A673 (cell line): ENCODE data around the gene MLXIP. TPM values are rescaled to one million over a fixed set of nuclear protein-coding genes. Genes with fewer than 3 reads are reported as not detected.
"Not testable (repeated sequence)": the region's sequence is repeated elsewhere in the genome, so short reads cannot be mapped to it uniquely, and the experiment has no call there.

Experiments
- BruUV-seq: library from RNA; stranded (reverse); fragments of 400-500 nt; replicated peaks from 2 replicates; lab custom pipeline; 2021; lab: Mats Ljungman, UMichigan
- CTCF ChIA-PET: fragments of 300-600 bp; sonication (Branson Sonifier 250); formaldehyde crosslinking; loops from one replicate; lab custom pipeline; 2022; ENCODE audit warnings: antibody characterized with exemption; lab: Charles Lee
- POLR2A ChIA-PET: fragments of 300-600 bp; sonication (Branson Sonifier 250); formaldehyde crosslinking; loops from one replicate; lab custom pipeline; 2022; ENCODE audit warnings: antibody characterized with exemption; ENCODE audit not compliant: low non-redundant PET; lab: Charles Lee
- DNase-seq: peaks from one replicate; pipeline ENCODE4 v3.0.0-alpha.2; 2015; ENCODE audit warnings: low spot score
- H3K27ac ChIP-seq: fragments of 200-600 bp; sonication (generic); 2 replicates; pipeline ENCODE4 v1.5.1; 2016; ENCODE audit warnings: mixed run types, low read depth, mild to moderate bottlenecking, mixed read lengths, antibody characterized with exemption, low read length; ENCODE audit not compliant: poor library complexity, severe bottlenecking
- H3K27me3 ChIP-seq: fragments of 200-600 bp; sonication (generic); replicated peaks from 2 replicates; pipeline ENCODE4 v1.6.1; 2017; ENCODE audit warnings: mixed run types, low read depth, mild to moderate bottlenecking, mixed read lengths, antibody characterized with exemption, low read length; ENCODE audit not compliant: insufficient read depth, poor library complexity
- H3K36me3 ChIP-seq: fragments of 200-600 bp; sonication (generic); 2 replicates; pipeline ENCODE4 v1.6.1; 2016; ENCODE audit warnings: mixed run types, mild to moderate bottlenecking, mixed read lengths, antibody characterized with exemption, low read length; ENCODE audit not compliant: insufficient read depth, poor library complexity, severe bottlenecking
- H3K4me1 ChIP-seq: fragments of 200-600 bp; sonication (generic); 2 replicates; pipeline ENCODE4 v1.6.1; 2017; ENCODE audit warnings: mixed run types, mild to moderate bottlenecking, mixed read lengths, antibody characterized with exemption, low read length; ENCODE audit not compliant: insufficient read depth, poor library complexity, severe bottlenecking
- H3K4me3 ChIP-seq: fragments of 200-600 bp; sonication (generic); 2 replicates; pipeline ENCODE4 v1.5.1; 2016; ENCODE audit warnings: low read depth, mixed run types, mild to moderate bottlenecking, mixed read lengths, low read length; ENCODE audit not compliant: poor library complexity, severe bottlenecking
- H3K9me3 ChIP-seq: fragments of 200-600 bp; sonication (generic); 2 replicates; pipeline ENCODE4 v1.6.1; 2016; ENCODE audit warnings: mixed run types, low read depth, mild to moderate bottlenecking, mixed read lengths, antibody characterized with exemption, low read length; ENCODE audit not compliant: poor library complexity, severe bottlenecking
- CTCF ChIP-seq: fragments of 300-800, 200-600 bp; sonication (generic); conservative IDR thresholded peaks from 2 replicates; pipeline ENCODE4 v1.5.1; 2017; ENCODE audit warnings: low read depth, mild to moderate bottlenecking, antibody characterized with exemption, low read length, moderate library complexity, mixed read lengths
- EZH2 ChIP-seq: fragments of 200-600 bp; sonication (generic); IDR thresholded peaks from 2 replicates; pipeline ENCODE4 v1.6.1; 2017; ENCODE audit warnings: borderline replicate concordance, low read depth, mild to moderate bottlenecking, mixed read lengths, antibody characterized with exemption, low read length; ENCODE audit not compliant: poor library complexity, severe bottlenecking
- intact Hi-C: fragments of 100-400 bp; cut with micrococcal nuclease; formaldehyde crosslinking; loops from one replicate; pipeline ENCODE4 v1.10.0; 2022; ENCODE audit not compliant: unreplicated experiment
- total RNA-seq: library from RNA; stranded (reverse); gene quantifications from 2 replicates; pipeline ENCODE4 v1.2.3, GENCODE V29; 2021

MLXIP gene
- total RNA-seq, 1 experiment from 2014 or later = 32.7 TPM

GRCh38 chr12:122174155-122174845 lies 95.7 kb downstream of the MLXIP start, which contains the start of gene IL31:
TSS of gene IL31 (minus strand) at chr12:122174221. CDS start at chr12:122174172, 49 bp downstream.
- intact Hi-C loops = no loop called here
- no peak for DNase-seq
- no peaks in the 10 kb centered on the region for H3K4me1 ChIP-seq
- ChIA-PET CTCF (interaction anchor here (0.6 to 0.7 kb wide), 2 partner anchors 226 to 288 kb away, joined by 3 to 4 read pairs; no protein-coding TSS in a partner anchor), POLR2A (no interaction called here)
- H3K27ac ChIP-seq = no peak within 1 kb of the TSS
- no peaks in the 10 kb centered on the region for H3K27me3 ChIP-seq
- no TSS peak for BruUV-seq
- H3K9me3 ChIP-seq = no peaks in the 10 kb centered on the region
- H3K4me3 ChIP-seq = no peak within 1 kb of the TSS
- H3K36me3 ChIP-seq = no peaks in the 10 kb centered on the region
- no peak for TF ChIP-seq CTCF
- TF ChIP-seq EZH2 = no peak

GRCh38 chr12:122176473-122176872 lies 97.9 kb downstream of the MLXIP start:
- H3K27ac ChIP-seq, H3K9me3 ChIP-seq, DNase-seq, POLR2A ChIA-PET, H3K4me1 ChIP-seq, H3K4me3 ChIP-seq, CTCF ChIA-PET, intact Hi-C loops, BruUV-seq, H3K36me3 ChIP-seq, H3K27me3 ChIP-seq: not testable (repeated sequence)

- TF ChIP-seq EZH2 (no peak), CTCF (no peak)
- no peak for DNase-seq
- POLR2A ChIA-PET = no interaction called here
Observed at GRCh38 chr12:122182887-122183587, 104.5 kb downstream of the MLXIP start, which contains the start of gene LRRC43. TSS of gene LRRC43 (plus strand) at chr12:122183123. CDS start at chr12:122183145, 22 bp downstream.

More at GRCh38 chr12:122182887-122183587, 104.5 kb downstream of the MLXIP start, which contains the start of gene LRRC43:
- Histone ChIP-seq H3K27me3 (no peaks in the 10 kb centered on the region), H3K36me3 (no peaks in the 10 kb centered on the region), H3K9me3 (no peaks in the 10 kb centered on the region), H3K4me1 (no peaks in the 10 kb centered on the region), H3K4me3 (peak within 1 kb of the TSS; percentile 46), H3K27ac (no peak within 1 kb of the TSS)
- intact Hi-C loops = no loop called here
- CTCF ChIA-PET = no interaction called here
- no TSS peak for BruUV-seq
